ENCODE results near the gene PDIA4. TPM values are rescaled to one million over a fixed set of nuclear protein-coding genes. Genes with fewer than 3 reads are reported as not detected.

The PDIA4 gene
- total RNA-seq, 2 donors from 2014 or later = 32.3 to 48.9 TPM

- Histone ChIP-seq H3K4me1 (no peaks in the 10 kb centered on the region), H3K9me3 (no peaks in the 10 kb centered on the region), H3K27ac (no peak overlapping the region), H3K4me3 (no peak overlapping the region), H3K27me3 (no peaks in the 10 kb centered on the region), H3K36me3 (no peaks in the 10 kb centered on the region)
- TF ChIP-seq CTCF (IDR thresholded peaks at IDR 0.05) = no peak
- no peak for DNase-seq (ENCODE audit: low spot score)
Measured at GRCh38 chr7:148958061-148958460, 70.2 kb downstream of the PDIA4 start.

GRCh38 chr7:148954766-148955165, 73.5 kb downstream of the PDIA4 start:
- DNase-seq (ENCODE audit: low spot score) = no peak
- Histone ChIP-seq H3K4me3 (no peak overlapping the region), H3K27me3 (no peaks in the 10 kb centered on the region), H3K36me3 (no peaks in the 10 kb centered on the region), H3K4me1 (no peaks in the 10 kb centered on the region), H3K9me3 (no peaks in the 10 kb centered on the region), H3K27ac (no peak overlapping the region)
- no peak for TF ChIP-seq CTCF (IDR thresholded peaks at IDR 0.05)

- H3K36me3 ChIP-seq = no peaks in the 10 kb centered on the region
- H3K9me3 ChIP-seq = no peaks in the 10 kb centered on the region
- no peak overlapping the region for H3K4me3 ChIP-seq
- no peak for DNase-seq (ENCODE audit: low spot score)
- H3K27me3 ChIP-seq = no peaks in the 10 kb centered on the region
- H3K27ac ChIP-seq = no peak overlapping the region
- no peaks in the 10 kb centered on the region for H3K4me1 ChIP-seq
- TF ChIP-seq CTCF (IDR thresholded peaks at IDR 0.05) = no peak
Measured at GRCh38 chr7:148953676-148954075, 74.6 kb downstream of the PDIA4 start.

Other genes with a start within 250 kb of the PDIA4 start
- gene EZH2, start 144.2 kb downstream of the PDIA4 start, total RNA-seq = under 1 TPM; 0.26 to 0.98 TPM
- 1 to 10 TPM; 3.1 to 3.7 TPM for gene ZNF786, start 62.2 kb upstream of the PDIA4 start, total RNA-seq
- 1 to 10 TPM in 1 of 2 donors, under 1 TPM in 1; 0.89 to 1.3 TPM for gene ZNF425, start 97.8 kb upstream of the PDIA4 start, total RNA-seq
- gene ZNF398, start 118.9 kb upstream of the PDIA4 start, total RNA-seq = 10 to 100 TPM in 1 of 2 donors, 1 to 10 TPM in 1; 8.2 to 16.2 TPM
- gene ZNF282, start 167.0 kb upstream of the PDIA4 start, total RNA-seq = 10 to 100 TPM; 10.7 to 12.1 TPM
- 1 to 10 TPM; 2.5 to 3.0 TPM for gene ZNF212, start 211.1 kb upstream of the PDIA4 start, total RNA-seq
- gene ZNF783, start 233.7 kb upstream of the PDIA4 start, total RNA-seq = 1 to 10 TPM; 3.7 to 5.1 TPM